Activated CD4-positive, CD25-positive, alpha-beta regulatory T cell (primary cell): ENCODE results near the gene NR1D2.
"Not testable (repeated sequence)": the region's sequence is repeated elsewhere in the genome, so short reads cannot be mapped to it uniquely, and the experiment has no call there.

Experiments used
- DNase-seq, 4 experiments: peaks; one replicate each; lab custom pipeline; 2025; lab: John Stamatoyannopoulos, UW

Gene NR1D2

DNA sequence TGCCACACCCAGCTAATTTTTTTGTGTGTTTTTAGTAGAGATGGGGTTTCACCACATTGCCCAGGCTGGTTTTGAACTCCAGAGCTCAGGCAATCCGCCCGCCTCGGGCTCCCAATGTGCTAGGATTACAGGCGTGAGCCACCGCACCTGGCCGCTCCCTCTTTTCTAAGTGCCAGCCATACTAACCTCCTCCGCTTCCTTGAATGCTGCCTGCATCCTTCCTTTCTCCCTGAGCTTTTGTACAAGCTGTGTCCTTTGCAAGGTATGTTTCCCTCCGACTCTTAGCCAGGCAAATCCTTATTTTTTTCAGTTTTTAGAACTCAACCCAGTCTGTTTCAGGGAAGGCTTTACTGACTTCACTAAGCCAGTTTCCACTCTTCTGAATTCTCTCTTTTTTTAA lies 60.6 kb downstream of the NR1D2 start:
- DNase-seq, result no peak

DNA sequence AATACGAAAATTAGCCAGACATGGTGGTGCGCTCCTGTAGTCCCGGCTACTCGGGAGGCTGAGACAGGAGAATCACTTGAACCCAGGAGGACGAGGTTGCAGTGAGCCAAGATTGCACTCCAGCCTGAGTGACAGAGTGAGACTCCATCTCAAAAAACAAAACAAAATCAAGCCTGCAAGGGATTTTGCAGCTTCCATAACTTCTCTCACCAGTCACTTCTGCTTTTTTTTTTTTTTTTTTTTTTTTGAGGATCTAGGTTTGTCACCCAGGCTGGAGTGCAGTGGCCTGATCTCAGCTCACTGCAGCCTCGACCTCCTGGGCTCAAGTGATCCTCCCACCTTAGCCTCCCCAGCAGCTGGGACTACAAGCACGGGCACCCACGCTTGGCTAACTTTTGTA lies 65.7 kb downstream of the NR1D2 start:
- not testable (repeated sequence) for DNase-seq

DNA sequence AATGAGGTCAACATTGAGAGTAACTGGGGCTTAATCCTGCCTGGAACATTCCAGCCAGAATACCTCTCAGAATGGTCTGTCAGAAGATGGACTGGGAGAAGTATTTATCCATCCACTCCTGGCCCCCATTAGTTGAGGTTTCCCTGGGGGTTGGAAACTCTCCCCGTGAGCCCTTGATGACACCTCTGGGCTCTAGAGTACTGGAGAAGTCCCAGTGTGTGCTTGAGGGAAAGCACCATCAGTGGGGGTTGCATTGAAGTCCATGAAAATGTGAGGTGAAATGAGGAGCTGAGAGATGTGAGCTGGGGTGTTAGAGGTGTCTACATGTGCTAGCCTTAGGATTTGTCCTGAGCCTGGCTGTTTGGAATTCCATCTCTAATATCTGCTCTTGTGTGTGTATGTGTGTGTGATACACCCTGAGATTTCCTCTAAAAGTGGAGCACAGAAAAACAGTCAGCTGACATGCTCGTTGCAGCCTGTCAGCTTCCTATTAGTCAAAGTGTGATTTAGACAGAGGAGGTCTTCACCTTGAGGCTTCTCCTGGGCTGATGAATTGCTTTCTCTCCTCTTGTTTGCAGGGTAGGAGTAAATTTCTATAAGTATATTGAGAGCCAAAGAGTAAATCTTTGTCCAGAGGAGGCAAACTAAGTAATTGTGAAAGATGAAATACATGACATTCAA lies 67.6 kb downstream of the NR1D2 start:
- DNase-seq, result no peak

DNA sequence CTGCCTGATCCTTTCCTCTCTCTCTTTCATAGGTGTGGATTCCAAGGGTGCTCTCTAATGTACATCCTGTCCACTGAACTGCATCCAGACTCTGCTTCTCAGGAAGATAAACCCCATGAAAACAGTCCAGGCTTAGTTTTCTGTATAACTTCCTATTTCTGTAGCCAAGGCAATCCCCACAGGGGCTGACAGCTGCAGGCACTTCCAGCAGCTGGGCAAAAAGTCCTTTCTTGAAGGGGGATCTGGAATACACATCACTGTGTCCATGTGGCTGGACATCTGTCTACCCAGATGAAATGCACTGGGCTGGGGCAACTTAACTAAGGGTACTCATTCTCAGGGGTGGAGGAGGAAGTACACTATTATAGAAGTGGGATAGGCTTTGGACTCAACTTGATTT lies 72.2 kb downstream of the NR1D2 start:
- no peak for DNase-seq

DNA sequence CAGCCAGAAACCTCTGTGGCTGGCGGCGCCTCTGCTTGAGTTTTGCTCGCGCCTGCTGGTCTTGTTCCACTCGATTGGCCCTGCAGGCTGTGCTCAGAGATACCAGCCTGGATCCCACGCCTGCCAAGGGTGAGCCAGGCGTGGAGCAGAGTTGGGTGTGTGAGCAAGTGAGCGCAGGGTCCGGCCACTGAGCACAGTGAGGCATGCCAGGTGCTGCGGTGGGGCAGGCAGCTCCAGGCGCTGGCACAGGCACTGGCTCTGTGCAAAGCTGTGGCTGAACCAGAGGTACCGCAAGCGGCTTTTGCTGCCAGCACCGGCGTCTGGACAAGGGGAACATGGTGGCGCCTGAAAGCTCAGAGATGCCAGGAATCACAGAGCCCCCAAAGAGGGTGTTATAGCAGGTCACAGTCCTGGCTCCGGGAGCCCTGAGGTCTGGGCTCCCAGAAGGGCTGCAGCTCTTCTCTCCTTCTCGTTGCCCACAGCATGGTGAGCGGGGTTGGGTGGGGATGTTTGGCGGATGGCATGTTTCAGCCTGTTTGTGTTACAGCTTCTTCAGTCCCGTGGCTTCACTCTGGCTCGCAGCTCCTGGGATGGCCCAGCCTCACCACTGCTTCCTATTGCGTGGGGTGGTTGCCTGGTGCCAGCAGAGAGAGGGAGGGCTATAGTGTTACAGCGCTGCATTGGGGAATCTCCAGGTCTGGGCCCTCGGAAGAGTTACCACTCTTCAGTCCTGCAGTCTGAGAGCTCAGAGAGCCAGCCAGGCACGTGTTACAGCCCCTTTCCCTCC lies 73.9 kb downstream of the NR1D2 start:
- no peak for DNase-seq

DNA sequence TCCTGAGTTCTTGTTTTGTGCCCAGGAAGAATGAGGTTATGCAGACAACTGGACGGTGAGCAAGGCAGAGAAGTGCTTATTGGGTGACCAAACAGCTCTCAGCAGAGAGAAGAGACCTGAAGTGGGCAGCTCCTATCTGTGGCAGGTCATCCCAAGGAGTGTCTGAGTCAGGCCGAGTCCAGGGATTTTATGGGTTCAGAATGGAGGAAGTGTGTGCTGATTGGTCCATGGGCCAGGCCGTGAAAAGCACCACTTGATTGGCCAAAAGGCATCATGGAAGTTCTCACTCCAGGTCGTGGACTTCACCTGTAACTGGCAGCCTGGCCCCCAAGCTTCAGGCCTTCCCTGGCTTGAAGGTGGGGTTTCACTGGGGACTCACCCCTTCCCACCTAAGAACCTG lies 74.5 kb downstream of the NR1D2 start:
- DNase-seq, result no peak

DNA sequence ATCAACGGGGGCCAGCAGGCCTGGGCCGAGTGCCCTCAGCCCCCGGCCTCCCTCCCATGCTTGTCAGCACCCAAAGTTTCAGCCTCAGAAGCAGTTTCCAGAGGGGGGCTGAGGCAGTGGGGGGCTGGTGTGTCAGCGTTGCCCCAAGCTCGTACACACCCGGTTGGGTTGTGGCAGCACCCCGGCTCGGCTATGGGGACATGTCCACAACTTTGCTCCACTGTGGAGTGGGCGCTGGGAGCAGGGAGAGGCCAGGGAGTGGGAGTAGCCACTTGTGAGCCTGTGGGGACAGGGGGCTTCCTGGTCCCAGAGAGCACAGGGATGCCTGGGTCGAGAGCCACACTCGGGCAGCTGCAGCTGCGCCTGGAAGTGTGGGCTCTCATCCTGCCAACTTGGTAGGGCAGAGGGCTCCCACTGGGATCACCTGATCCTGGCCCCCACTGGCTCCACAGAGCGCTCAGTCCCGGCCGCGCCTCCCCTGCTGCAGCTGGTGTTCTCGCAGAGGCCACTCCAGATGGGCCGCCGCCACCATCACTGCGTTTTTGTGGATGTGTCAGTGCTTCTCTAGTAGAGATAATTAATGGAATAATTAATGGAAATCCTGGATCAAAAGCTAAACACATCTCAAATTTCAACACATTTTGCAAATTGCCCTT lies 75.1 kb downstream of the NR1D2 start:
- no peak for DNase-seq

DNA sequence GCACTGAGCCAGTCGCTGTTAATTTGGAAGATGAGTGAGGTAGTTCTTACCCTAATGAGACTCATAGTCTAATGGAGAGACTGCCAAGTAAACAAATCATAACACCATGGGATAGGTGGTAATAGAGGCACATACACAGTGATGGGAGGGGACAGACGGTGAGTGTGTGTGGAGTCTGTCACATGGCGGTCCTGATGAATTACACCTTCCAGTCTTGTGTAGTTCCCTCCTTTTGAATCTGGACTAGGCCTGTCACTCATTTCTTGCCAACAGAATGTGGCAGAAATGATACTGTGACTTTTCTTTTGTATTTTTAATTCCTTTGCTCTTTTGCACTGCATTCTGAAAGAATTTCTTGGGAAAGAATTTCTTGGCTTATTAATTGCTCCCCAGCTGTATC lies 78.1 kb downstream of the NR1D2 start:
- no peak for DNase-seq

DNA sequence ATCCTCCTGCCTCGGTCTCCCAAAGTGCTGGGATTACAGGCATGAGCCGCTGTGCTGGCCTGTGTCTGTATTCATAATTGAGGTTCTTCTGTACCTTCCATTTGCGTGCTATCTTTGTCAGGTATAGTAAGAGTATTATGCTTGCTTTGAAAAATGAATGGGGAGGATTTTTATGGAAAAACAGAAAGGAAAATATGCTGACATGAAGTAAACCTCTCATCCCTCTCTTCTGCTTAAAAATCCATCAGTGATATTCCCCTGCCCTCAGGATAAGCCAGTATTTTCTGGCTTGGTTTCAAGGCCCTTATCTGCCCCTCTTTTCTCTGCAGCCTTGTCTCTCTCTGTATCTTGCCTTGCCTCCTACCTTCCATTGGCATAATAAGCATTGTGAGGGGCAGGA lies 80.7 kb downstream of the NR1D2 start:
- DNase-seq, result no peak

DNA sequence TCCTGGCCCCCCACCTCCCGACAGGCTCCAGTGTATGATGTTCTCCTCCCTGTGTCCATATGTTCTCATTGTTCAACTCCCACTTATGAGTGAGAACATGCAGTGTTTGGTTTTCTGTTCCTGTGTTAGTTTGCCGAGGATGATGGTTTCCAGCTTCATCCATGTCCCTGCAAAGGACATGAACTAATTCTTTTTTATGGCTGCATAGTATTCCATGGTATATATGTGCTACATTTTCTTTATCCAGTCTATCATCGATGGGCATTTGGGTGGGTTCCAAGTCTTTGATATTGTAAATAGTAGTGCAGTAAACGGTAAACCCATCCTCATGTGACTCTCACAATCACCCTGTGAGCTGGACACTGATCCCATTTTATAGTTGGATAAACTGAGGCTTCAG lies 81.6 kb downstream of the NR1D2 start:
- not testable (repeated sequence) for DNase-seq

DNA sequence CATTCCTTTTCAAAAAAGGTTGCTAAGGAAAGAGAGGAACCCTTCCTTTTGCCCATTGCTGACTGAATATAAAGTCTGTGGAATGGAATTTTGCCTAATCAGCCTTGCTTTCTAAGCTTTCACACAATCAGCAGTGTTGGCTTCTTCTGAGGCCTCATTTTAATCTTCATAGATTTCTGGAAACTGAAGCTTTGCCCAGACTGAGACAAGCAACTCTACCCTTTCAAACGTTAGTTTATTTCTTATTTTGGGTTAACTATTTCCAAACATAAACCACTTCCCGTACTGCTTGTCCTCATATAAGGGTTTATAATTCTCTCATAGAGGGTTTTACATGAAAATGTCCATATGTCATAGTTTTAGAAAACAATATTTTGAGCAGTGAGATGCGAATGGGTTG lies 82.9 kb downstream of the NR1D2 start:
- DNase-seq, result no peak
